Measurements from ENCODE around the gene ZNF524. TPM values are rescaled to one million over a fixed set of nuclear protein-coding genes. Genes with fewer than 3 reads are reported as not detected.

Gene ZNF524
- total RNA-seq, 1 donor from 2014 or later = 6.3 TPM

GRCh38 chr19:55640043-55640576, 40.0 kb downstream of the ZNF524 start:
- H3K4me1 ChIP-seq (ENCODE audit: insufficient read depth, low read length) = peaks cover 45% of the 10 kb centered on the region
- TF ChIP-seq EZH2 (IDR thresholded peaks at IDR 0.05; ENCODE audit: insufficient read depth, low read length) (no peak), CTCF (IDR thresholded peaks at IDR 0.05; ENCODE audit: insufficient read depth, low read depth, low read length) (peak; percentile 28)
- Mint-ChIP-seq H3K27me3 (ENCODE audit: low read depth, unreplicated experiment) (no peaks in the 10 kb centered on the region), H3K27ac (ENCODE audit: unreplicated experiment) (peak overlapping the region; percentile 84), H3K4me3 (ENCODE audit: unreplicated experiment) (peak overlapping the region; percentile 84), H3K36me3 (ENCODE audit: low read depth, unreplicated experiment) (peaks cover 7% of the 10 kb centered on the region), H3K4me1 (ENCODE audit: low read depth, unreplicated experiment) (peaks cover 28% of the 10 kb centered on the region), H3K9me3 (ENCODE audit: unreplicated experiment) (no peaks in the 10 kb centered on the region)
- peaks cover 4% of the 10 kb centered on the region for H3K36me3 ChIP-seq (ENCODE audit: insufficient read depth, low read length)
- peak overlapping the region; percentile 70 for H2AFZ ChIP-seq (ENCODE audit: low read depth, low read length)
- H3K4me2 ChIP-seq (ENCODE audit: low read length) = peak overlapping the region; percentile 100
- peak overlapping the region; percentile 76 for H3K4me3 ChIP-seq (ENCODE audit: insufficient read depth, low read depth, low read length)
- peaks cover 22% of the 10 kb centered on the region for H4K20me1 ChIP-seq (ENCODE audit: insufficient read depth, low read length)
- no peaks in the 10 kb centered on the region for H3K9me3 ChIP-seq (ENCODE audit: insufficient read depth, low read depth, low read length)
- peak overlapping the region; percentile 71 for H3K27ac ChIP-seq (ENCODE audit: low read depth, low read length)
- DNase-seq (ENCODE audit: low read depth) (peak; percentile 61), FAIRE-seq (no peak)
- peak overlapping the region; percentile 92 for H3K9ac ChIP-seq (ENCODE audit: low read length)
- peaks cover 70% of the 10 kb centered on the region for H3K79me2 ChIP-seq (ENCODE audit: insufficient read depth, low read length)
- no peaks in the 10 kb centered on the region for H3K27me3 ChIP-seq (ENCODE audit: insufficient read depth, low read length)

- Histone ChIP-seq H3K4me3 (ENCODE audit: insufficient read depth, low read depth, low read length) (peak within 1 kb of the TSS; percentile 76), H3K27me3 (ENCODE audit: insufficient read depth, low read length) (no peaks in the 10 kb centered on the region), H3K9ac (ENCODE audit: low read length) (peak within 1 kb of the TSS; percentile 92), H3K4me1 (ENCODE audit: insufficient read depth, low read length) (peaks cover 40% of the 10 kb centered on the region), H3K9me3 (ENCODE audit: insufficient read depth, low read depth, low read length) (no peaks in the 10 kb centered on the region), H2AFZ (ENCODE audit: low read depth, low read length) (peak within 1 kb of the TSS; percentile 70), H3K36me3 (ENCODE audit: insufficient read depth, low read length) (peaks cover 9% of the 10 kb centered on the region), H4K20me1 (ENCODE audit: insufficient read depth, low read length) (peaks cover 27% of the 10 kb centered on the region), H3K4me2 (ENCODE audit: low read length) (peak within 1 kb of the TSS; percentile 100), H3K27ac (ENCODE audit: low read depth, low read length) (peak within 1 kb of the TSS; percentile 71), H3K79me2 (ENCODE audit: insufficient read depth, low read length) (peaks cover 70% of the 10 kb centered on the region)
- no peak for FAIRE-seq
- Mint-ChIP-seq H3K4me1 (ENCODE audit: low read depth, unreplicated experiment) (peaks cover 29% of the 10 kb centered on the region), H3K4me3 (ENCODE audit: unreplicated experiment) (peak within 1 kb of the TSS; percentile 89), H3K36me3 (ENCODE audit: low read depth, unreplicated experiment) (peaks cover 7% of the 10 kb centered on the region), H3K27me3 (ENCODE audit: low read depth, unreplicated experiment) (no peaks in the 10 kb centered on the region), H3K27ac (ENCODE audit: unreplicated experiment) (peak within 1 kb of the TSS; percentile 84), H3K9me3 (ENCODE audit: unreplicated experiment) (no peaks in the 10 kb centered on the region)
- no peak for TF ChIP-seq CTCF (IDR thresholded peaks at IDR 0.05; ENCODE audit: insufficient read depth, low read depth, low read length)
- no peak for TF ChIP-seq EZH2 (IDR thresholded peaks at IDR 0.05; ENCODE audit: insufficient read depth, low read length)
- DNase-seq (ENCODE audit: low read depth) = peak; percentile 86
Measured at GRCh38 chr19:55640577-55641425, 40.7 kb downstream of the ZNF524 start, which contains the start of gene ZNF580. ZNF580 (plus strand) TSS chr19:55641002; CDS start chr19:55642509, 1,507 bp downstream.
